PC-3 (cell line): ENCODE results near the gene FGF11. TPM values are rescaled to one million over a fixed set of nuclear protein-coding genes. Genes with fewer than 3 reads are reported as not detected.

Experiments
- ATAC-seq: fragments of 200-7000 bp; cut with Tn5 transposase; 2 replicates; pipeline ENCODE4 v1.9.1; 2020; ENCODE audit warnings: mild to moderate bottlenecking, moderate library complexity
- BruUV-seq: library from RNA; stranded (reverse); fragments of 400-500 nt; replicated peaks from 2 replicates; lab custom pipeline; 2021; lab: Mats Ljungman, UMichigan
- CTCF ChIA-PET: fragments of 300-600 bp; sonication (Branson Sonifier 250); formaldehyde crosslinking; loops from one replicate; lab custom pipeline; 2022; ENCODE audit warnings: antibody characterized with exemption; lab: Charles Lee
- POLR2A ChIA-PET: fragments of 300-600 bp; sonication (Branson Sonifier 250); formaldehyde crosslinking; loops from one replicate; lab custom pipeline; 2022; ENCODE audit warnings: antibody characterized with exemption; ENCODE audit not compliant: unreplicated experiment; lab: Charles Lee
- DNase-seq: peaks from one replicate; pipeline ENCODE4 v3.0.0-alpha.2; 2015
- H2AFZ ChIP-seq: fragments of 300-600 bp; sonication (generic); 2 replicates; pipeline ENCODE4 v1.6.0; 2016; ENCODE audit warnings: antibody characterized with exemption, low read length
- H3F3A ChIP-seq: fragments of 300-600 bp; sonication (generic); one replicate; pipeline ENCODE4 v1.6.0; 2017; ENCODE audit warnings: antibody characterized with exemption, low read length, control low read depth, mild to moderate bottlenecking; ENCODE audit not compliant: unreplicated experiment
- H3K27ac ChIP-seq: fragments of 300-600 bp; sonication (generic); 2 replicates; pipeline ENCODE4 v1.5.1; 2016; ENCODE audit warnings: mild to moderate bottlenecking, low read length
- H3K27me3 ChIP-seq: fragments of 300-600 bp; sonication (generic); 2 replicates; pipeline ENCODE4 v1.6.1; 2016; ENCODE audit warnings: low read length, mixed read lengths
- H3K36me3 ChIP-seq: fragments of 300-600 bp; sonication (generic); 2 replicates; pipeline ENCODE4 v1.6.1; 2016; ENCODE audit warnings: low read depth, mixed run types, low read length, mixed read lengths
- H3K4me1 ChIP-seq: fragments of 300-600 bp; sonication (generic); 2 replicates; pipeline ENCODE4 v1.5.1; 2016; ENCODE audit warnings: low read length; ENCODE audit not compliant: insufficient read depth
- H3K4me2 ChIP-seq: fragments of 300-600 bp; sonication (generic); 2 replicates; pipeline ENCODE4 v1.6.0; 2016; ENCODE audit warnings: low read length
- H3K4me3 ChIP-seq: fragments of 300-600 bp; sonication (generic); 2 replicates; pipeline ENCODE4 v1.5.1; 2016; ENCODE audit warnings: mild to moderate bottlenecking, low read length, mixed read lengths
- H3K79me2 ChIP-seq: fragments of 300-600 bp; sonication (generic); 2 replicates; pipeline ENCODE4 v1.6.1; 2017; ENCODE audit warnings: low read length, mixed read lengths
- H3K9ac ChIP-seq: fragments of 300-600 bp; sonication (generic); 2 replicates; pipeline ENCODE4 v1.6.0; 2016; ENCODE audit warnings: mild to moderate bottlenecking, low read length
- H3K9me2 ChIP-seq: fragments of 300-600 bp; sonication (generic); replicated peaks from 2 replicates; pipeline ENCODE4 v1.6.1; 2016; ENCODE audit warnings: mixed run types, low read length, mixed read lengths
- H3K9me3 ChIP-seq: fragments of 300-600 bp; sonication (generic); 2 replicates; pipeline ENCODE4 v1.6.1; 2016; ENCODE audit warnings: low read length, mixed read lengths
- H4K20me1 ChIP-seq: fragments of 300-600 bp; sonication (generic); 2 replicates; pipeline ENCODE4 v1.6.1; 2016; ENCODE audit warnings: low read length, mixed read lengths
- CTCF ChIP-seq: fragments of 300-600 bp; sonication (generic); conservative IDR thresholded peaks from 2 replicates; pipeline ENCODE4 v1.5.1; 2017; ENCODE audit warnings: antibody characterized with exemption, low read depth, mild to moderate bottlenecking, low read length
- EZH2 ChIP-seq: fragments of 300-600 bp; sonication (generic); IDR thresholded peaks from one replicate; pipeline ENCODE4 v1.6.1; 2017; ENCODE audit warnings: antibody characterized with exemption, mild to moderate bottlenecking, low read length; ENCODE audit not compliant: unreplicated experiment
- EZH2phosphoT487 ChIP-seq: fragments of 300-600 bp; sonication (generic); IDR thresholded peaks from 2 replicates; pipeline ENCODE4 v1.6.1; 2018; ENCODE audit warnings: mild to moderate bottlenecking, antibody characterized with exemption, low read length, borderline replicate concordance
- intact Hi-C: fragments of 100-400 bp; cut with micrococcal nuclease; formaldehyde crosslinking; loops from 2 replicates; pipeline ENCODE4 v1.9.0; 2023
- total RNA-seq: library from RNA; depleted of rRNA; stranded (reverse); fragments of >200 nt; gene quantifications from 2 replicates; pipeline ENCODE4 v1.2.3, GENCODE V29; 2014

Gene FGF11
- total RNA-seq, 1 experiment from 2014 or later, result 0.69 TPM

- Histone ChIP-seq H3F3A (no peaks in the 10 kb centered on the region), H3K9me2 (no peaks in the 10 kb centered on the region), H3K9me3 (no peaks in the 10 kb centered on the region), H2AFZ (no peak overlapping the region), H3K9ac (no peak overlapping the region), H3K4me2 (no peak overlapping the region), H3K27ac (no peak overlapping the region), H3K36me3 (no peaks in the 10 kb centered on the region), H3K27me3 (no peaks in the 10 kb centered on the region), H3K79me2 (no peaks in the 10 kb centered on the region), H3K4me3 (no peak overlapping the region), H3K4me1 (no peaks in the 10 kb centered on the region), H4K20me1 (no peaks in the 10 kb centered on the region)
- ATAC-seq (no peak), DNase-seq (no peak)
- ChIA-PET CTCF (no interaction called here), POLR2A (no interaction called here)
- no TSS peak for BruUV-seq
- intact Hi-C loops, result no loop called here
- no peak for TF ChIP-seq EZH2phosphoT487
- TF ChIP-seq CTCF, result no peak
- TF ChIP-seq EZH2, result no peak
Measured at GRCh38 chr17:7429722-7430121, 9.6 kb upstream of the FGF11 start.

- no peak overlapping the region for H3K27ac ChIP-seq
- DNase-seq (no peak), ATAC-seq (no peak)
- H3K36me3 ChIP-seq, result no peaks in the 10 kb centered on the region
- H3K27me3 ChIP-seq, result no peaks in the 10 kb centered on the region
- ChIA-PET CTCF (no interaction called here), POLR2A (no interaction called here)
- no peak overlapping the region for H3K4me2 ChIP-seq
- BruUV-seq, result no TSS peak
- intact Hi-C loops, result no loop called here
- H2AFZ ChIP-seq, result no peak overlapping the region
- no peaks in the 10 kb centered on the region for H3K79me2 ChIP-seq
- H3K4me3 ChIP-seq, result no peak overlapping the region
- H3K9me2 ChIP-seq, result no peaks in the 10 kb centered on the region
- TF ChIP-seq EZH2, result no peak
- no peak for TF ChIP-seq EZH2phosphoT487
- no peak for TF ChIP-seq CTCF
- no peaks in the 10 kb centered on the region for H3K9me3 ChIP-seq
- no peaks in the 10 kb centered on the region for H4K20me1 ChIP-seq
- 0 out of 2 replicates have a peak, but pooled peaks cover under 1% of the 10 kb centered on the region for H3K4me1 ChIP-seq
- H3F3A ChIP-seq, result no peaks in the 10 kb centered on the region
- H3K9ac ChIP-seq, result no peak overlapping the region
Measured at GRCh38 chr17:7431231-7431630, 8.1 kb upstream of the FGF11 start.

- Histone ChIP-seq H3K4me1 (0 out of 2 replicates have a peak, but pooled peaks cover 4% of the 10 kb centered on the region), H3K4me3 (no peak overlapping the region), H3K9me3 (no peaks in the 10 kb centered on the region)
Measured at GRCh38 chr17:7432296-7432695, 7.0 kb upstream of the FGF11 start.

More at GRCh38 chr17:7432296-7432695, 7.0 kb upstream of the FGF11 start:
- TF ChIP-seq CTCF, result no peak
- TF ChIP-seq EZH2, result no peak
- Histone ChIP-seq H3K9me2 (no peaks in the 10 kb centered on the region), H3F3A (no peaks in the 10 kb centered on the region), H3K79me2 (0 out of 2 replicates have a peak, but pooled peaks cover 5% of the 10 kb centered on the region), H4K20me1 (no peaks in the 10 kb centered on the region), H3K36me3 (no peaks in the 10 kb centered on the region), H3K27me3 (no peaks in the 10 kb centered on the region), H3K4me2 (no peak overlapping the region), H3K9ac (no peak overlapping the region), H3K27ac (no peak overlapping the region), H2AFZ (no peak overlapping the region)
- BruUV-seq, result no TSS peak
- no peak for ATAC-seq
- ChIA-PET CTCF (no interaction called here), POLR2A (interaction anchor here (0.7 kb wide), 1 partner anchor 103 kb away, joined by 3 read pairs; no protein-coding TSS in a partner anchor)
- DNase-seq, result no peak
- intact Hi-C loops, result no loop called here
